A549 (cell line): Measurements from ENCODE around the gene SFT2D1. TPM values are rescaled to one million over a fixed set of nuclear protein-coding genes. Genes with fewer than 3 reads are reported as not detected.

Source experiments
- ATAC-seq, 2 experiments: fragments of 200-7000 bp in 1 of 2; fragments of >200 bp in 1 of 2; cut with Nextera tagmentation in 1 of 2; cut with Tn5 transposase in 1 of 2; 3 replicates each; pipeline versions ENCODE4 v1.8.0 to v1.9.1; 2018 to 2020; ENCODE audit warnings: mild to moderate bottlenecking in 1 of 2, moderate library complexity in 1 of 2
- CTCF ChIA-PET: fragments of 300-600 bp; sonication (Branson Sonifier 250); formaldehyde crosslinking; extraction: SDS; loops from one replicate; lab custom pipeline; 2021; ENCODE audit warnings: antibody characterized with exemption, inconsistent platforms; lab: Yijun Ruan, JAX
- POLR2A ChIA-PET: fragments of 350-600 bp; formaldehyde crosslinking; extraction: SDS; loops from one replicate; lab custom pipeline; 2021; ENCODE audit warnings: antibody characterized with exemption, inconsistent platforms; lab: Yijun Ruan, JAX
- DNase-seq, 2 experiments: peaks; one replicate each; pipeline versions ENCODE4 v3.0.0 to v3.0.0-alpha.2; 2011 to 2016; ENCODE audit warnings: low read depth in 1 of 2, low spot score in 1 of 2
- FAIRE-seq: peaks from 2 replicates; lab custom pipeline; 2011; peaks lifted over from hg19 to GRCh38; lab: Jason Lieb, UNC
- H3K27ac ChIP-seq, 2 experiments: fragments of >200 bp; sonication (Bioruptor Twin); formaldehyde crosslinking; 3 replicates each; pipeline ENCODE4 v1.5.1; 2016 to 2017
- H3K4me1 ChIP-seq: fragments of >200 bp; sonication (Bioruptor Twin); formaldehyde crosslinking; 3 replicates; pipeline ENCODE4 v1.6.1; 2016
- H3K4me2 ChIP-seq: fragments of >200 bp; sonication (Bioruptor Twin); formaldehyde crosslinking; 3 replicates; pipeline ENCODE4 v1.6.1; 2016
- H3K4me3 ChIP-seq: fragments of >200 bp; sonication (Bioruptor Twin); formaldehyde crosslinking; 3 replicates; pipeline ENCODE4 v1.5.1; 2016
- H3K9me3 ChIP-seq: fragments of >200 bp; sonication (Bioruptor Twin); formaldehyde crosslinking; 3 replicates; pipeline ENCODE4 v1.6.1; 2016
- BCL3 ChIP-seq: fragments of >200 bp; sonication (Bioruptor Twin); formaldehyde crosslinking; IDR thresholded peaks from 3 replicates; pipeline ENCODE4 v1.6.1; 2016
- ELK1 ChIP-seq: fragments of 150-350 bp; IDR thresholded peaks from 2 replicates; pipeline ENCODE4 v1.6.1; 2014; ENCODE audit warnings: low read depth, mild to moderate bottlenecking, low read length
- EP300 ChIP-seq, 2 experiments: fragments of >200 bp; sonication (Bioruptor Twin); formaldehyde crosslinking; IDR thresholded peaks; 2 replicates in 1 of 2; 3 replicates in 1 of 2; pipeline ENCODE4 v1.6.1; 2016 to 2017
- HES2 ChIP-seq: fragments of >200 bp; sonication (Bioruptor Twin); formaldehyde crosslinking; IDR thresholded peaks from 2 replicates; pipeline ENCODE4 v1.6.1; 2016
- HOXA7 ChIP-seq: fragments of 250-450 bp; sonication (Bioruptor Pico); IDR thresholded peaks from 2 replicates; pipeline ENCODE4 v1.5.0; 2020; ENCODE audit warnings: mild to moderate bottlenecking, moderate library complexity
- HOXB13 ChIP-seq: fragments of 250-450 bp; sonication (Bioruptor Pico); IDR thresholded peaks from 2 replicates; pipeline ENCODE4 v1.5.0; 2020; ENCODE audit warnings: low read depth, mild to moderate bottlenecking, moderate library complexity
- HOXB5 ChIP-seq: fragments of 250-450 bp; sonication (Bioruptor Pico); IDR thresholded peaks from 2 replicates; pipeline ENCODE4 v1.5.0; 2020; ENCODE audit warnings: mild to moderate bottlenecking, moderate library complexity
- KDM1A ChIP-seq: fragments of 200-600 bp; sonication (generic); IDR thresholded peaks from 2 replicates; pipeline ENCODE4 v1.6.1; 2016; ENCODE audit warnings: low read depth, mild to moderate bottlenecking
- MAZ ChIP-seq: fragments of 150-350 bp; IDR thresholded peaks from 2 replicates; pipeline ENCODE4 v1.6.1; 2014; ENCODE audit warnings: antibody characterized with exemption, low read depth, low read length, borderline replicate concordance
- NPAS2 ChIP-seq: fragments of 250-450 bp; sonication (Bioruptor Pico); IDR thresholded peaks from 2 replicates; pipeline ENCODE4 v1.8.0; 2022; ENCODE audit warnings: mild to moderate bottlenecking, moderate library complexity, borderline replicate concordance
- PBX3 ChIP-seq: IDR thresholded peaks from 2 replicates; pipeline ENCODE4 v1.6.1; 2012
- RARB ChIP-seq: fragments of 250-450 bp; sonication (Bioruptor Pico); IDR thresholded peaks from 2 replicates; pipeline ENCODE4 v1.8.0; 2021; ENCODE audit warnings: mild to moderate bottlenecking, moderate library complexity
- REST ChIP-seq: fragments of 200-600 bp; sonication (generic); IDR thresholded peaks from 2 replicates; pipeline ENCODE4 v1.6.1; 2016; ENCODE audit warnings: antibody characterized with exemption, mild to moderate bottlenecking, moderate library complexity
- RNF2 ChIP-seq: fragments of 200-600 bp; sonication (generic); IDR thresholded peaks from 2 replicates; pipeline ENCODE4 v1.6.1; 2016; ENCODE audit warnings: low read depth, mild to moderate bottlenecking, antibody characterized with exemption, moderate library complexity, borderline replicate concordance
- TFCP2L1 ChIP-seq: fragments of 250-450 bp; sonication (Bioruptor Pico); IDR thresholded peaks from 2 replicates; pipeline ENCODE4 v1.5.0; 2021; ENCODE audit warnings: mild to moderate bottlenecking
- TP53 ChIP-seq: fragments of 250-450 bp; sonication (Bioruptor Pico); IDR thresholded peaks from 2 replicates; pipeline ENCODE4 v1.5.0; 2021; ENCODE audit warnings: mild to moderate bottlenecking, moderate library complexity
- ZC3H11A ChIP-seq: fragments of 450-650 bp; IDR thresholded peaks from 2 replicates; pipeline ENCODE4 v1.6.1; 2014; ENCODE audit warnings: antibody characterized with exemption, mild to moderate bottlenecking
- WGBS: methylation state at CpG from one replicate; pipeline ENCODE4 v1.1.6; 2017; ENCODE audit errors: missing lambda C conversion rate; 5-methylcytosine and 5-hydroxymethylcytosine counted together
- polyA plus RNA-seq, 4 experiments: library from polyadenylated mRNA; depleted of rRNA in 3 of 4; stranded (reverse); fragments of >200 nt; fragmentation: RNase III in 1 of 4; extraction: RNeasy Plus Mini Kit Qiagen cat#74134 plus additional on column Dnase treatment in 1 of 4; gene quantifications; 2 replicates in 3 of 4; 3 replicates in 1 of 4; pipeline ENCODE4 v1.2.3, GENCODE V29; 2011 to 2017

SFT2D1 gene
- polyA plus RNA-seq, 2 of the 4 experiments (the other 2 are of a cell fraction) = 48.1 to 74.4 TPM

GRCh38 chr6:166279393-166279679, 63.0 kb downstream of the SFT2D1 start:
- DNase-seq (no peak), FAIRE-seq (no peak), ATAC-seq (no peak)
- Histone ChIP-seq H3K4me1 (no peaks in the 10 kb centered on the region), H3K4me2 (no peak overlapping the region), H3K9me3 (no peaks in the 10 kb centered on the region), H3K27ac (no peak overlapping the region), H3K4me3 (no peak overlapping the region)
- TF ChIP-seq HOXB13 (CRISPR knock-in tag) (no peak), MAZ (no peak), KDM1A (no peak), PBX3 (no peak), HOXA7 (CRISPR knock-in tag) (no peak), REST (no peak), EP300 (IDR thresholded peaks at IDR 0.05) (no peak), ELK1 (no peak), HOXB5 (CRISPR knock-in tag) (no peak), HES2 (no peak), RNF2 (no peak)
- 67% methylated on average over 1 of the region's 1 CpG for WGBS
- ChIA-PET CTCF (interaction anchor here (0.6 to 1.3 kb wide), 3 partner anchors 126 to 863 kb away, joined by 3 read pairs; no protein-coding TSS in a partner anchor), POLR2A (no interaction called here)

GRCh38 chr6:166278579-166279392, 63.6 kb downstream of the SFT2D1 start:
- CTCF ChIA-PET = interaction anchor here (1.3 kb wide), 1 partner anchor 496 kb away, joined by 3 read pairs; no protein-coding TSS in a partner anchor
- DNase-seq (no peak), FAIRE-seq (no peak)
- TF ChIP-seq RARB = no peak
- TF ChIP-seq TFCP2L1 (CRISPR knock-in tag) = no peak
- no peak for TF ChIP-seq NPAS2 (CRISPR knock-in tag)
- no peak for TF ChIP-seq TP53 (CRISPR knock-in tag)
- TF ChIP-seq BCL3 = no peak
- TF ChIP-seq ZC3H11A = no peak
- TF ChIP-seq, all 56 proteins: peak for 0
- Histone ChIP-seq H3K4me3 (no peak overlapping the region), H3K27ac (no peak overlapping the region), H3K9me3 (no peaks in the 10 kb centered on the region), H3K4me2 (no peak overlapping the region), H3K4me1 (no peaks in the 10 kb centered on the region)
- ATAC-seq = no peak
- POLR2A ChIA-PET = no interaction called here
- WGBS = 52% methylated on average over 8 of the region's 8 CpGs
